Measurements from ENCODE around the gene SRM. TPM values are rescaled to one million over a fixed set of nuclear protein-coding genes. Genes with fewer than 3 reads are reported as not detected.
"Not testable (repeated sequence)": the region's sequence is repeated elsewhere in the genome, so short reads cannot be mapped to it uniquely, and the experiment has no call there.

The SRM gene
- total RNA-seq, 1 donor from 2014 or later, result 62.6 TPM

DNA sequence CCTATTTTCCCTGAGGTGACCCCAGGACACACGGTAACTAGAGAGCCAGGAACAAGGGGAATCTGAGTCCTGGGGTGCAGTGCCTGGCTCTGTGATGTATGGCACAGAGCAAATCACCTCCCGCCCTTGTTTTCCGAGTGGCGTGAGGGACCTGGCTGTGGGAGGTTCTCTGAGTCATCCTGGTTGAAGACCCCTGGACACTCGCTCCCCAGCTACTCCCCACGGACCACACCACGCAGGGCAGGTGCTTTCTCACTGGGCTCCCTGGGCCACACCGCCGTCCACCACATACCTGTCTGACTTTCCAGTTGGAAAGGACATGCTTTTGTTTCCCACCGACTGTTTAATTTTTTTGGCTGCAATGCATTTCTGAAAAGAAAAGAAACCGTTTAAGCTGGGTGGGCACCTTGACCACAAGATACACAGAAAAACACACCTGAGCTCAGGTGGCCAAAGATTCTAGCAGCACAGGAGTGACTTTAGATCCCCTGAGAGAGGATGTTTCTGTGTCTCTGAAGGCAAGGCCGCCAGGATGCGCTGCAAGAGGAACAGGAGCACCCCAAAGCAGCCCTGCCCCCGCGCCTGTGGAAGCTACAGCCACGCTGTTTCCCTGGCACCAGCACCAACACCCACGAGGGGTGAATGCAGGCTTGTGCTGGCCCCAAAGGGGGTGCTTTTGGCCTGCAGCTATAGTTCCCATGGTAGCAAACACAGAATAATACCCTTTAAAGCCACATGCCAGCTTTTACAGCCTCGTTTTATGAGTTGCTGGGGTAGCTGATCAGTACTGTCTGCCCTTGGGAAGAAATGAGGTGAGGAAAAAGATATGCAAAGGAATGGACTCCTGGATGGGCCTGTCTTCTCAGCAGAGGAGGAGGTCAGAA lies 8.1 kb upstream of the SRM start:
- Mint-ChIP-seq H3K36me3 (ENCODE audit: insufficient read depth) (peaks cover 39% of the 10 kb centered on the region), H3K27ac (no peak overlapping the region), H3K4me1 (ENCODE audit: low read depth) (peaks cover 2% of the 10 kb centered on the region), H3K27me3 (no peaks in the 10 kb centered on the region), H3K9me3 (ENCODE audit: low read depth) (no peaks in the 10 kb centered on the region), H3K4me3 (ENCODE audit: low read depth) (no peak overlapping the region)
- no peak for TF ChIP-seq CTCF (IDR thresholded peaks at IDR 0.05; ENCODE audit: unreplicated experiment)
- no peak for DNase-seq (ENCODE audit: low spot score, unreplicated experiment)

- Mint-ChIP-seq H3K27me3 (no peaks in the 10 kb centered on the region), H3K4me3 (ENCODE audit: low read depth) (no peak overlapping the region)
- TF ChIP-seq CTCF (IDR thresholded peaks at IDR 0.05; ENCODE audit: unreplicated experiment), result no peak
These were observed 6.0 kb upstream of the SRM start for GRCh38 chr1:11065796-11066195.

DNA sequence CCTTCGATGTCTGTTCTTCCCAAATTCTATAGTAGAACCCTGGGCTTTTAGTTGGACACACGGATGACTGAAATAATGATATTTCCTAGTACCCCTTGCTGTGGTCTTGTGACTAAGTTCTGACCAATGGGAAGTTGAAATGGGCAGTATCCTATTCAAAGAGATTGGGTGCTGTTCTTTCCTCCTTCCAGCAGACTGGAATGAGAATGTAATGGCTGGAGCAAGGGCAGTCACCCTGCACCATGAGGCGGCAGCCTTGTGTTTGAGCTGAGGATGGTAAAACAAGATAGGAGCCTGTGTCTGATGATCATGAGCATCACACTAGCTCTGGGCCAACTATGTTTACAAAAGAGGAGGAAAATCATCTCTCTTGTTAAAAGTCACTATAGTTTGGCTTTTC lies 5.1 kb upstream of the SRM start:
- Mint-ChIP-seq H3K27me3 (no peaks in the 10 kb centered on the region), H3K4me3 (ENCODE audit: low read depth) (no peak overlapping the region), H3K36me3 (ENCODE audit: insufficient read depth) (peaks cover 35% of the 10 kb centered on the region), H3K9me3 (ENCODE audit: low read depth) (no peaks in the 10 kb centered on the region), H3K4me1 (ENCODE audit: low read depth) (peaks cover 6% of the 10 kb centered on the region), H3K27ac (no peak overlapping the region)
- no peak for TF ChIP-seq CTCF (IDR thresholded peaks at IDR 0.05; ENCODE audit: unreplicated experiment)
- no peak for DNase-seq (ENCODE audit: low spot score, unreplicated experiment)

More at GRCh38 chr1:11065796-11066195, 6.0 kb upstream of the SRM start:
- no peak for DNase-seq (ENCODE audit: low spot score, unreplicated experiment)
- Mint-ChIP-seq H3K27ac (no peak overlapping the region), H3K9me3 (ENCODE audit: low read depth) (no peaks in the 10 kb centered on the region), H3K36me3 (ENCODE audit: insufficient read depth) (peaks cover 35% of the 10 kb centered on the region), H3K4me1 (ENCODE audit: low read depth) (peaks cover 2% of the 10 kb centered on the region)

- H3K4me3 Mint-ChIP-seq (ENCODE audit: low read depth); DNase-seq (ENCODE audit: low spot score, unreplicated experiment); H3K27ac Mint-ChIP-seq; H3K9me3 Mint-ChIP-seq (ENCODE audit: low read depth); H3K27me3 Mint-ChIP-seq; H3K4me1 Mint-ChIP-seq (ENCODE audit: low read depth): not testable (repeated sequence)
- H3K36me3 Mint-ChIP-seq (ENCODE audit: insufficient read depth), result peaks cover 31% of the 10 kb centered on the region
These were observed 4.2 kb upstream of the SRM start for GRCh38 chr1:11063937-11064537.

DNA sequence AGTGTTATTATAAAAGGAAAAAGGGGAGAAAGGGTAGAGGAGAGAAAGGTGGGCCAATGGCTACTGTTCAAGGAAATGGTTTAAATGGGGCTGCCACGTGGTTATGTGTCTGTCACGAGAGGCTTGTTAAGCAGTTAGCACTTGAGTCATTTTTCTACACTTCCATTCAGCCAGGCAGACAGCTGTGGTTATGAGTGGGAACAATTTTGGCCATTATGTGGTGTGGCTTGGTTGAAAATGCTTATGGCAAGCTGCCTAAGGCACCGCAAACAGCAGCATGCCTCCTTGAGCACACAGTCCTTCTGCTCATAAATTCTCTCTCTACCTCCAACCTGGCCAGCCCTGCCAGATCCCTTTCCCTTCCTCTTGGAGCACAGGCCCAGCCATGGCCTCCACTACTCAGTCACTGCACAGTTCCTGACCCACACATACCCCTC lies 3.2 kb upstream of the SRM start:
- Mint-ChIP-seq H3K4me1 (ENCODE audit: low read depth) (peaks cover 10% of the 10 kb centered on the region), H3K9me3 (ENCODE audit: low read depth) (no peaks in the 10 kb centered on the region), H3K27me3 (no peaks in the 10 kb centered on the region), H3K27ac (no peak overlapping the region), H3K4me3 (ENCODE audit: low read depth) (no peak overlapping the region), H3K36me3 (ENCODE audit: insufficient read depth) (peaks cover 28% of the 10 kb centered on the region)
- no peak for DNase-seq (ENCODE audit: low spot score, unreplicated experiment)
- no peak for TF ChIP-seq CTCF (IDR thresholded peaks at IDR 0.05; ENCODE audit: unreplicated experiment)

Measured in progenitor cell of endocrine pancreas (in vitro differentiated cells).